Eye (tissue), 1 donor: ENCODE data around the gene NRXN3.
"Not testable (repeated sequence)": the region's sequence is repeated elsewhere in the genome, so short reads cannot be mapped to it uniquely, and the experiment has no call there.

Experiments used
- DNase-seq: peaks from one replicate; pipeline ENCODE4 v3.0.0-alpha.2; 2015

NRXN3 gene

GRCh38 chr14:79096811-79097210 is 926.6 kb downstream of the NRXN3 start:
- DNase-seq: no peak

GRCh38 chr14:79098324-79098723 is 928.2 kb downstream of the NRXN3 start:
- DNase-seq: no peak

GRCh38 chr14:79100578-79100977 is 930.4 kb downstream of the NRXN3 start:
- DNase-seq: no peak

GRCh38 chr14:79101388-79101787 is 931.2 kb downstream of the NRXN3 start:
- no peak for DNase-seq

- DNase-seq: no peak
Measured at GRCh38 chr14:79103764-79104163, 933.6 kb downstream of the NRXN3 start.

GRCh38 chr14:79110564-79110963 is 940.4 kb downstream of the NRXN3 start:
- DNase-seq: not testable (repeated sequence)

- DNase-seq: peak; percentile 29
Measured at GRCh38 chr14:79111987-79112501, 941.9 kb downstream of the NRXN3 start.

- DNase-seq: no peak
Measured at GRCh38 chr14:79117561-79117960, 947.4 kb downstream of the NRXN3 start.

GRCh38 chr14:79118291-79118690 is 948.1 kb downstream of the NRXN3 start:
- DNase-seq: no peak

GRCh38 chr14:79134361-79134760 is 964.2 kb downstream of the NRXN3 start:
- no peak for DNase-seq

GRCh38 chr14:79136071-79137044 is 966.2 kb downstream of the NRXN3 start:
- no peak for DNase-seq

- no peak for DNase-seq
Measured at GRCh38 chr14:79137045-79137430, 966.9 kb downstream of the NRXN3 start.

- DNase-seq: no peak
Measured at GRCh38 chr14:79137836-79138235, 967.7 kb downstream of the NRXN3 start.

- DNase-seq: no peak
Measured at GRCh38 chr14:79144896-79145295, 974.7 kb downstream of the NRXN3 start.

- DNase-seq: no peak
Measured at GRCh38 chr14:79150226-79150625, 980.1 kb downstream of the NRXN3 start.

GRCh38 chr14:79157369-79157768 is 987.2 kb downstream of the NRXN3 start:
- DNase-seq: no peak

- peak; percentile 73 for DNase-seq
Measured at GRCh38 chr14:79161571-79161970, 991.4 kb downstream of the NRXN3 start.

- DNase-seq: no peak
Measured at GRCh38 chr14:79162833-79163232, 992.7 kb downstream of the NRXN3 start.

GRCh38 chr14:79165471-79166090 is 995.4 kb downstream of the NRXN3 start:
- DNase-seq: peak; percentile 43

GRCh38 chr14:79166171-79166570 is 996.0 kb downstream of the NRXN3 start:
- peak; percentile 4 for DNase-seq

- no peak for DNase-seq
Measured at GRCh38 chr14:79167957-79168356, 997.8 kb downstream of the NRXN3 start.

- DNase-seq: no peak
Measured at GRCh38 chr14:79175671-79176070, 1005.5 kb downstream of the NRXN3 start.

- DNase-seq: no peak
Measured at GRCh38 chr14:79177106-79177505, 1006.9 kb downstream of the NRXN3 start.

- DNase-seq: no peak
Measured at GRCh38 chr14:79178719-79179118, 1008.5 kb downstream of the NRXN3 start.
